ENCODE data around the gene TM4SF1. TPM values are rescaled to one million over a fixed set of nuclear protein-coding genes. Genes with fewer than 3 reads are reported as not detected.

Gene TM4SF1
- total RNA-seq, 1 donor from 2014 or later, result 28.9 TPM

- Mint-ChIP-seq H3K4me3 (ENCODE audit: unreplicated experiment) (no peak overlapping the region), H3K36me3 (ENCODE audit: low read depth, unreplicated experiment) (peaks cover 1% of the 10 kb centered on the region), H3K27me3 (ENCODE audit: low read depth, unreplicated experiment) (no peaks in the 10 kb centered on the region), H3K27ac (ENCODE audit: unreplicated experiment) (no peak overlapping the region), H3K9me3 (ENCODE audit: unreplicated experiment) (no peaks in the 10 kb centered on the region), H3K4me1 (ENCODE audit: low read depth, unreplicated experiment) (peaks cover 8% of the 10 kb centered on the region)
- H3K79me2 ChIP-seq (ENCODE audit: insufficient read depth, low read length), result no peaks in the 10 kb centered on the region
- H4K20me1 ChIP-seq (ENCODE audit: insufficient read depth, low read length), result no peaks in the 10 kb centered on the region
- no peak overlapping the region for H3K4me3 ChIP-seq (ENCODE audit: insufficient read depth, low read depth, low read length)
- H3K9me3 ChIP-seq (ENCODE audit: insufficient read depth, low read depth, low read length), result no peaks in the 10 kb centered on the region
- no peaks in the 10 kb centered on the region for H3K36me3 ChIP-seq (ENCODE audit: insufficient read depth, low read length)
- no peak for FAIRE-seq
- peaks cover 7% of the 10 kb centered on the region for H3K4me1 ChIP-seq (ENCODE audit: insufficient read depth, low read length)
- H3K9ac ChIP-seq (ENCODE audit: low read length), result no peak overlapping the region
- H3K27ac ChIP-seq (ENCODE audit: low read depth, low read length), result no peak overlapping the region
- no peak overlapping the region for H2AFZ ChIP-seq (ENCODE audit: low read depth, low read length)
- H3K27me3 ChIP-seq (ENCODE audit: insufficient read depth, low read length), result no peaks in the 10 kb centered on the region
- no peak for DNase-seq (ENCODE audit: low read depth)
- TF ChIP-seq EZH2 (IDR thresholded peaks at IDR 0.05; ENCODE audit: insufficient read depth, low read length), result no peak
- TF ChIP-seq CTCF (IDR thresholded peaks at IDR 0.05; ENCODE audit: insufficient read depth, low read depth, low read length), result no peak
- H3K4me2 ChIP-seq (ENCODE audit: low read length), result no peak overlapping the region
Observed at GRCh38 chr3:149321136-149321535, 56.3 kb downstream of the TM4SF1 start.

- FAIRE-seq, result no peak
- no peak overlapping the region for H3K9ac ChIP-seq (ENCODE audit: low read length)
- H3K4me1 ChIP-seq (ENCODE audit: insufficient read depth, low read length), result peaks cover 17% of the 10 kb centered on the region
- H3K79me2 ChIP-seq (ENCODE audit: insufficient read depth, low read length), result no peaks in the 10 kb centered on the region
- H3K9me3 Mint-ChIP-seq (ENCODE audit: unreplicated experiment), result no peaks in the 10 kb centered on the region
- H4K20me1 ChIP-seq (ENCODE audit: insufficient read depth, low read length), result no peaks in the 10 kb centered on the region
- no peaks in the 10 kb centered on the region for H3K27me3 Mint-ChIP-seq (ENCODE audit: low read depth, unreplicated experiment)
- TF ChIP-seq CTCF (IDR thresholded peaks at IDR 0.05; ENCODE audit: insufficient read depth, low read depth, low read length) (no peak), EZH2 (IDR thresholded peaks at IDR 0.05; ENCODE audit: insufficient read depth, low read length) (no peak)
- no peaks in the 10 kb centered on the region for H3K36me3 ChIP-seq (ENCODE audit: insufficient read depth, low read length)
- DNase-seq (ENCODE audit: low read depth), result no peak
- H3K27me3 ChIP-seq (ENCODE audit: insufficient read depth, low read length), result no peaks in the 10 kb centered on the region
- no peak overlapping the region for H3K27ac ChIP-seq (ENCODE audit: low read depth, low read length)
- H3K36me3 Mint-ChIP-seq (ENCODE audit: low read depth, unreplicated experiment), result peaks cover 1% of the 10 kb centered on the region
- no peak overlapping the region for H3K4me3 Mint-ChIP-seq (ENCODE audit: unreplicated experiment)
- no peak overlapping the region for H3K27ac Mint-ChIP-seq (ENCODE audit: unreplicated experiment)
- H3K4me3 ChIP-seq (ENCODE audit: insufficient read depth, low read depth, low read length), result no peak overlapping the region
- H3K4me1 Mint-ChIP-seq (ENCODE audit: low read depth, unreplicated experiment), result peaks cover 20% of the 10 kb centered on the region
- H3K4me2 ChIP-seq (ENCODE audit: low read length), result no peak overlapping the region
- no peaks in the 10 kb centered on the region for H3K9me3 ChIP-seq (ENCODE audit: insufficient read depth, low read depth, low read length)
- no peak overlapping the region for H2AFZ ChIP-seq (ENCODE audit: low read depth, low read length)
Observed at GRCh38 chr3:149319750-149320149, 57.7 kb downstream of the TM4SF1 start.

Other genes with a start within 250 kb of the TM4SF1 start
- gene HPS3, start 248.0 kb downstream of the TM4SF1 start, total RNA-seq, result 10.3 and 10.9 TPM in 2 replicates
- gene CP, start 155.8 kb downstream of the TM4SF1 start, total RNA-seq, result 0.48 TPM in 1 of 2 replicates, not detected in the other
- 4.0 and 5.6 TPM in 2 replicates for gene TM4SF18, start 44.0 kb downstream of the TM4SF1 start, total RNA-seq
- not detected in 2 replicates for gene TM4SF4, start 97.0 kb upstream of the TM4SF1 start, total RNA-seq